Colon (tissue), 2 donors: Measurements from ENCODE around the gene EPM2A.
A peak's percentile ranks its signal among the peaks of the same experiment; 100 is the strongest.
"Not testable (repeated sequence)": the region's sequence is repeated elsewhere in the genome, so short reads cannot be mapped to it uniquely, and the experiment has no call there.

ENCODE experiments used
- FAIRE-seq: peaks from 2 replicates; lab custom pipeline; 2012; peaks lifted over from hg19 to GRCh38; lab: Jason Lieb, UNC
- donor health status: control.
- donor health status: control.

Gene EPM2A

DNA sequence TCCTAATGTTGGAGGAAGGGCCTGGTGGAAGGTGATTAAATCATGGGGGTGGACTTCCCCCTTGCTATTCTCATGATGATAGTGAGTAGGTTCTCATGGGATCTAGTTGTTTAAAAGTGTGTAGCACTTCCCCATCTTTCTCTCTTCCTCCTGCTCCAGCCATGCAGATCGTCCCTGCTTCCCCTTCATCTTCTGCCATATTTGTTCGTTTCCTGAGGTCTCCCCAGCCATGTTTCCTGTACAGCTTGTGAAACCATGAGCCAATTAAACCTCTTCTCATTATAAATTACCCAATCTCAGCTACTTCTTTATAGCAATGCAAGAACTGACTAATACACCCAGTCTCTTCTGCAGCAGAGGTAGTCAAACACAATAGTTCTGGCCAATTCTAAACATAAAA, 5.4 kb downstream of the EPM2A start:
- no peak for FAIRE-seq

GRCh38 chr6:145728444-145729385, 6.6 kb downstream of the EPM2A start:
- no peak for FAIRE-seq

DNA sequence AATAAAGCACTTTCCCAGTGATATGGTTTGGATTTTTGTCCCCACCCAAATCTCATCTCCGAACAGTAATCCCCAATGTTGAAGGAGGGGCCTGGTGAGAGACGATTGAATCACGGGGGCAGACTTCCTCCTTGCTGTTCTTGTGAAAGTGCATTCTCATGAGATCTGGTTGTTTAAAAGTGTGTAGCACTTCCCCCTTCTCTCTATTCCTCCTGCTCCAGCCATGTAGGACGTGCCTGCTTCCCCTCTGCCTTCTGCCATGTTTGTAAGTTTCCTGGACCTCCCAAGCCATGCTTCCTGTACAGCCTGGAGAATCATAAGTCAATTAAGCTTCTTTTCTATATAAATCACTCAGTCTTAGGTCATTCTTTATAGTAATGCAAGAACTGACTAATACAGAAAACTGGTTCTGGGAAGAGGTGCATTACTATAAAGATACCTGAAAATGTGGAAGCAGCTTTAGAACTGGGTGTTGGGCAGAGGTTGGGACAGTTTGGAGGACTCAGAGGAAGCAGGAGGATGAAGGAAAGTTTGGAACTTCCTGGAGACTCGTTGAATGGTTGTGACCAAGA, 7.4 kb downstream of the EPM2A start:
- no peak for FAIRE-seq

- FAIRE-seq, result no peak
Measured at GRCh38 chr6:145725570-145725969, 9.8 kb downstream of the EPM2A start.

- no peak for FAIRE-seq
Measured at GRCh38 chr6:145723646-145724045, 11.7 kb downstream of the EPM2A start.

DNA sequence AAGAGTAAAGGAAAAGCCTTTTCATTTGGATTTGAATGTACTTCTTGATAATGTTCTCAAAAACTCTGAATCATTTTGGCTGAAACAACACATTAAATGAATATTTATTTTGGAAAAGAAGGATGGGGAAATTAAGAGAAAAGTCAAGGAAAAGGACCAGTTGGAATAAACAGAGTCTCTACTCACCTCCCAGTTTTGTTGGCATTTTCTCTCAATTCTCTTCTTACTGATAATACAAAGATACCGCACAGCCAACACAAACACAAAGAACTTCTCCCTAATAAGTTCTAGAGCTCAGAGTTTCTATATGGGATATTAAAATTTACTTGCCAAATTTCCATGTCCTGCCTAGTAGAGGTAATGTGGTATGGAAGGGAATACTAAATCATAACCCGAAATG, 13.1 kb downstream of the EPM2A start:
- no peak for FAIRE-seq

DNA sequence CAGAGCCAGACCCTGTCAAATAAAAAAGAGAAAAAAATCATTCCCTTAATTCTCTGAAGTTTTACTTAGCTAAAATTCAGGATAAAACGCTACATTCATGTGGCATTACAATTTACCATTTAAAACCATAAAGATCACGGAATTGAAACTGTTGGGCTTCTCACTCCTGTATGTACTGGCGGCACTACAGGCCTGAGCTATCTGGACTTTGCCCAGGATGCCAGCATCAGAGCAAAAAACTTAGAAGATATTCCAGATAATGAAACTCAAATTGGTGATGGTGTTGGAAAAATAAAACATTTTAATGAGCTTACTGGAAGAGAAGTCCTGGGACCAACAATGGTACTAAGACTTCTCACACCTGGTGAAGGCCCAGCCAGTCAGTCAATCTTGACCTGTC, 14.2 kb downstream of the EPM2A start:
- no peak for FAIRE-seq

- FAIRE-seq, result no peak
Measured at GRCh38 chr6:145715426-145715825, 19.9 kb downstream of the EPM2A start.

DNA sequence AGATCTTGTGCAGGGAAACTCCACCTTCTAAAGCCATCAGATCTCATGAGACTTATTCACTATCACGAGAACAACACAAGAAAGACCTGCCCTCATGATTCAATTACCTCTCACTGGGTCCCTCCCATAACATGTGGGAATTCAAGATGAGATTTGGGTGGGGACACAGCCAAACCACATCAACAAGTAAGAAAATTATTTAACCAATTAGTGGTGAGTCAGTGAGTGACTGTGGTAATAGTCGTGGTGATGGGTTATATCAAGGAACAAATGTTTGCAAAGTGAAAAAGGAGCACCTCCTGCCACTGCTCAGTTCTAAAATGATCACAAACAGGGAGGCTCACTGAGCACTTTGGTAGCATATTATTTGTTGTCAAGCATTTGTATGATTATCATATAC, 20.6 kb downstream of the EPM2A start:
- no peak for FAIRE-seq

GRCh38 chr6:145713773-145714172, 21.5 kb downstream of the EPM2A start:
- no peak for FAIRE-seq

- FAIRE-seq, result no peak
Measured at GRCh38 chr6:145711372-145711771, 23.9 kb downstream of the EPM2A start.

DNA sequence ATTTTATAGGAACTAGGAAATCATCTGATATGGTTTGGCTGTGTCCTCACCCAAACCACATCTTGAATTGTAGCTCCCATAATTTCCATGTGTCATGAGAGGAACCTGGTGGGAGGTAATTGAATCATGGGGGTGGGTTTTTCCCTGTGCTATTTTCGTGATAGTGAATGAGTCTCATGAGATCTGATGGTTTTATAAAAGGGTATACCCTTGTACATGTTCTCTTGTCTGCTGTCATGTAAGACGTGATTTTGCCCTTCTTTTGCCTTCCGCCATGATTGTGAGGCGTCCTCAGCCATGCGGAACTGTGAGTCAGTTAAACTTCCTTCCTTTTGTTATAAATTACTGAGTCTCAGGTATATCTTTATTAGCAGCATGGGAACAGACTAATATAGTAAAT, 27.9 kb downstream of the EPM2A start:
- FAIRE-seq, result no peak

DNA sequence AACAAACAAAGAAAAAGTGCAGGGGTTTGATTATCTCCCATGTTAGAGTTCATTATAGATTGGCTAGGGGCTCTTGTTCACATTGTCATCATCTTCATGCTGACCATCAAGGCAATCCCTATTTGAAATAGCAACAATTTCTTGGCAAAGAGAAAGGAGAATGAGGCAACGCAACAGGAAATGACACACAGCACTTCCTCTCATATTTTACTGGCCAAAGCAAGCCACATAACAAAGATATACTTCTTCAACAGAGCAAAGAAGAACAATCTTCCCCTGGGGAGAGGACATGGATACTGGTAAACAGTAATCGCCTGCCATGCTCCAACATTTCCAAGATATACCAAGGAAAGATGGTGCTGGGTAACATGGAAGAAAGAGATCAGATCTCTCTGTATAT, 29.8 kb downstream of the EPM2A start:
- FAIRE-seq, result no peak

GRCh38 chr6:145704143-145704781, 31.1 kb downstream of the EPM2A start:
- peak; percentile 80 for FAIRE-seq

DNA sequence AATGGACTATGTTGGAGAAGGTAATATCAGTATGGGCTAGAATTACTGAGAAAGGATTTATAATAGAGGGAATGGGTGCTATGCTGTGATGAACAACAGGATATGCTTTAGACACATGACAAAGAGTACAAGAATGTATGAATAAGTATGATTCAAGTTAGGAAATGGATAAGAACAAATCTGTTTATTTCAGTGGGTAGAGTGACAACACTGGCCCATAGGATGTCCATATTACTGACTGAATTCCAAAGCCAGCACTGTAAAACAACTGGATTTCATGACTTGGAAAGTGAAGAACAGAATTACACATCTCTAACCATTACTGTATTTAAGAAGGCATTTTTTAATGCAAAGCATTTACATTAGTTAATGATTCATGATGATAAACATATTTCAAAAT, 35.9 kb downstream of the EPM2A start:
- FAIRE-seq, result no peak

DNA sequence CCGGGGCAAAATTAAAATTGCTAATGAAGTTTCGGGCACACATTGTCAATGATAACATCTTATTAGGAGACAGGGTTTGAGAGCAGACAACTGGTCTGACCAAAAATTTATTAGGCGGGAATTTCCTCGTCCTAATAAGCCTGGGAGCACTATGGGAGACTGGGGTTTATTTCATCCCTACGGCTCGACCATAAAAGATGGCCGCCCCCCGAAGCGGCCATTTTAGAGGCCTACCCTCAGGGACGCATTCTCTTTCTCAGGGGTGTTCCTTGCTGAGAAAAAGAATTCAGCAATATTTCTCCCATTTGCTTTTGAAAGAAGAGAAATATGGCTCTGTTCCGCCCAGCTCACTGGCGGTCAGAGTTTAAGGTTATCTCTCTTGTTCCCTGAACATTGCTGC, 37.9 kb downstream of the EPM2A start:
- not testable (repeated sequence) for FAIRE-seq

- FAIRE-seq, result no peak
Measured at GRCh38 chr6:145694083-145694737, 41.1 kb downstream of the EPM2A start.

DNA sequence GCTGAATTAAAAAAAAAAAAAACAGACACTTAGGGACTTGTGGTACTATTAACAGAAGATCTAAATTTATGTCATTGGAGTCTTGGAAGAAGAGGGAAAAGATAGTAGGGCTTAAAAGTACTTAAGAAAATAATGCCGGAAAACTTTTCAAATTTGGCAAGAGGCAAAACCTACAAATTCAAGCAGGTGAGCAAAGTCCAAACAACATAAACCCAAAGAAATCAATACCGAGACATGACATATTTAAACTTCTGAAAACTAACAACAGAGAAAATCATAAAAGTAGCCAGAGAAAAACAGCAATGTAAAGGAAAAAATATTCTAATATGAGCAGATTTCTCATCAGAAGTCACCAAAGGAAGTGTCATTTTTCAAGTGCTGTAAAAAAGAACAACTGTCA, 44.4 kb downstream of the EPM2A start:
- FAIRE-seq, result no peak

DNA sequence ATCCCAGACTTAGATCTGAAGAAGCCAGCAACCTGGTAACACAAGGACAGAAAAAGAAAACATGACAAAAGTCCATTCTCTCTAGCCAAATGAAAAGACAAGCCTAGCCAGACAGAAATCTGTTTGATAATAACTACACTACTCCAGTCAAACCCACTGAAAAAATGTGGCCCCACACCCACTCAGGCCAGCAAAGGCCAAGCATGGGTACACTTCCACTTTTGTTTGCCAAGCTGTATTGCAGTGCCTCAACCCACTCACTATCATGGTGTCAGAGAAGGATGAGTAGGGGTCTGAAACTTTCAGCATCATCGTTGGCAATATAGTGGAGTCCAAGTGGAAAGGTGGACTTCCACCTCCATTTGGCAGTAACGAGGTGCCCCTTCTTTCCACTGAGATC, 45.8 kb downstream of the EPM2A start:
- FAIRE-seq, result no peak

- no peak for FAIRE-seq
Measured at GRCh38 chr6:145688493-145688905, 46.8 kb downstream of the EPM2A start.

GRCh38 chr6:145685932-145686331, 49.4 kb downstream of the EPM2A start:
- FAIRE-seq, result no peak

DNA sequence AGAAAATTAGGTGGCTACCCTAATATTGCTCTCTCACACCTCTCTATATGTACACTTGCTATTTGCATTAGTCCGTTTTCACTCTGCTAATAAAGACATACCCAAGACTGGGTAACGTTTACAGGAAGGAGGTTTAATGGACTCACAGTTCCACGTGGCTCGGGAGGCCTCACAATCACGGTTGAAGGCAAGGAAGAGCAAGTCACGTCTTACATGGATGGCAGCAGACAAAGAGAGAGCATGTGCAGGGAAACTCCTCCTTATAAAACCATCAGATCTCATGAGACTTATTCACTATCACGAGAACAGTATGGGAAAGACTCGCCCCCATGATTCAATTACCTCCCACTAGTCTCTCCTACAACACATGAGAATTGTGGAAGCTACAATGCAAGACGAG, 53.4 kb downstream of the EPM2A start:
- FAIRE-seq, result no peak

GRCh38 chr6:145673504-145673903, 61.8 kb downstream of the EPM2A start:
- no peak for FAIRE-seq
